SHP77 treated with DMSO at 0.1 percent for 48 hours (cell line): ENCODE measurements around the gene ZRANB1.

Experiments used
- DNase-seq: peaks from one replicate; lab custom pipeline; 2025; lab: John Stamatoyannopoulos, UW

ZRANB1 gene

GRCh38 chr10:125035588-125036295 is 93.8 kb downstream of the ZRANB1 start:
- no peak for DNase-seq

GRCh38 chr10:125037145-125037877 is 95.4 kb downstream of the ZRANB1 start:
- no peak for DNase-seq
